Measurements from ENCODE around the gene MCC. TPM values are rescaled to one million over a fixed set of nuclear protein-coding genes. Genes with fewer than 3 reads are reported as not detected.

The MCC gene
- total and polyA plus RNA-seq, 4 donors: 1.6 to 38.6 (median 11.2) TPM

- WGBS, 2 donors: 80 to 90% methylated on average over 9 of the region's 9 CpGs
- no peak overlapping the region for H3K27ac ChIP-seq (ENCODE audit: low read depth in 1 of 2, low read length in 1 of 2)
- peaks cover 3 to 14% (median 8%) of the 10 kb centered on the region in 4 donors for H3K36me3 ChIP-seq (ENCODE audit: control insufficient read depth in 4 of 4, insufficient read depth in 4 of 4, low read length in 4 of 4)
- H3K4me3 ChIP-seq: no peak overlapping the region
- ATAC-seq (ENCODE audit: insufficient read depth, low FRiP score): no peak
- peaks cover 0 to 2% (median 0%) of the 10 kb centered on the region in 4 donors for H3K9me3 ChIP-seq (ENCODE audit: control insufficient read depth in 4 of 4, insufficient read depth in 3 of 4, low read length in 3 of 4)
- no peaks in the 10 kb centered on the region for H3K27me3 ChIP-seq (ENCODE audit: control insufficient read depth in 3 of 3, insufficient read depth in 3 of 3, low read length in 2 of 3)
- TF ChIP-seq, protein P1, sequence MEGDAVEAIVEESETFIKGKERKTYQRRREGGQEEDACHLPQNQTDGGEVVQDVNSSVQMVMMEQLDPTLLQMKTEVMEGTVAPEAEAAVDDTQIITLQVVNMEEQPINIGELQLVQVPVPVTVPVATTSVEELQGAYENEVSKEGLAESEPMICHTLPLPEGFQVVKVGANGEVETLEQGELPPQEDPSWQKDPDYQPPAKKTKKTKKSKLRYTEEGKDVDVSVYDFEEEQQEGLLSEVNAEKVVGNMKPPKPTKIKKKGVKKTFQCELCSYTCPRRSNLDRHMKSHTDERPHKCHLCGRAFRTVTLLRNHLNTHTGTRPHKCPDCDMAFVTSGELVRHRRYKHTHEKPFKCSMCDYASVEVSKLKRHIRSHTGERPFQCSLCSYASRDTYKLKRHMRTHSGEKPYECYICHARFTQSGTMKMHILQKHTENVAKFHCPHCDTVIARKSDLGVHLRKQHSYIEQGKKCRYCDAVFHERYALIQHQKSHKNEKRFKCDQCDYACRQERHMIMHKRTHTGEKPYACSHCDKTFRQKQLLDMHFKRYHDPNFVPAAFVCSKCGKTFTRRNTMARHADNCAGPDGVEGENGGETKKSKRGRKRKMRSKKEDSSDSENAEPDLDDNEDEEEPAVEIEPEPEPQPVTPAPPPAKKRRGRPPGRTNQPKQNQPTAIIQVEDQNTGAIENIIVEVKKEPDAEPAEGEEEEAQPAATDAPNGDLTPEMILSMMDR (IDR thresholded peaks at IDR 0.05; ENCODE audit: control extremely low read depth, extremely low read depth): no peak
- DNase-seq: no peak
- H3K4me1 ChIP-seq (ENCODE audit: control insufficient read depth in 5 of 5, insufficient read depth in 5 of 5, low read length in 5 of 5): peaks cover 0 to 5% (median 0%) of the 10 kb centered on the region in 5 donors
- no peak overlapping the region for H3K9ac ChIP-seq (ENCODE audit: insufficient read depth in 1 of 2, low read length in 2 of 2)
Observed at GRCh38 chr5:113038714-113039113, 449.5 kb downstream of the MCC start.

- DNase-seq: no peak
- Histone ChIP-seq H3K27ac (ENCODE audit: low read depth in 1 of 2, low read length in 1 of 2) (no peak overlapping the region), H3K36me3 (ENCODE audit: control insufficient read depth in 4 of 4, insufficient read depth in 4 of 4, low read length in 4 of 4) (peaks cover 3 to 14% (median 8%) of the 10 kb centered on the region in 4 donors), H3K4me3 (no peak overlapping the region), H3K9me3 (ENCODE audit: control insufficient read depth in 4 of 4, insufficient read depth in 3 of 4, low read length in 3 of 4) (peaks cover 0 to 2% (median 0%) of the 10 kb centered on the region in 4 donors), H3K27me3 (ENCODE audit: control insufficient read depth in 3 of 3, insufficient read depth in 3 of 3, low read length in 2 of 3) (no peaks in the 10 kb centered on the region), H3K9ac (ENCODE audit: insufficient read depth in 1 of 2, low read length in 2 of 2) (no peak overlapping the region), H3K4me1 (ENCODE audit: control insufficient read depth in 5 of 5, insufficient read depth in 5 of 5, low read length in 5 of 5) (peaks cover 0 to 5% (median 0%) of the 10 kb centered on the region in 5 donors)
- ATAC-seq (ENCODE audit: insufficient read depth, low FRiP score): no peak
- TF ChIP-seq, protein P1 (IDR thresholded peaks at IDR 0.05; ENCODE audit: control extremely low read depth, extremely low read depth): no peak
- WGBS, 2 donors: 95 to 100% methylated on average over 1 of the region's 1 CpG
Observed at GRCh38 chr5:113038136-113038535, 450.1 kb downstream of the MCC start.

GRCh38 chr5:113036826-113037225 lies 451.4 kb downstream of the MCC start:
- no peak for ATAC-seq (ENCODE audit: insufficient read depth, low FRiP score)
- WGBS, 2 donors: 95 to 96% methylated on average over 1 of the region's 1 CpG
- TF ChIP-seq, protein P1 (IDR thresholded peaks at IDR 0.05; ENCODE audit: control extremely low read depth, extremely low read depth): no peak

DNA sequence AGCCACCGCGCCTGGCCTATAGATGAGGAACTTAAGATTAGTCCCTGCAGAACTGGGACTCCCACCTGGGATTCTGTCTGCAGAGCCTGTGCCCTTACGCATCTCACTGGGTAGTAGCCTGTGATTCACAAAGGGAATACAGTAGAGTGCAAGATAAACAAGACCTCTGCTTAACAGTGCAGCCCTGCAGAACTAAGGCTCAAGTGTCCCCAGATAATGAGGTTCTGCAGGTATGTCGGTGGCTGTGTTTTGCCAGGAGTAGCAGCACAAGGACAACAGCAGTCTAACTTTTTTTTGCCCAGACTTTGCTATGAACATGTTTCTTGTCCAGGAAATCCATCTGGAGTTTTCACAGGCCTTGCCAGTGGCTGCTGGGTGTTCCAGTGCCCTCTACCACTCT lies 451.9 kb downstream of the MCC start:
- Histone ChIP-seq H3K9ac (ENCODE audit: insufficient read depth in 1 of 2, low read length in 2 of 2) (no peak overlapping the region), H3K27me3 (ENCODE audit: control insufficient read depth in 3 of 3, insufficient read depth in 3 of 3, low read length in 2 of 3) (no peaks in the 10 kb centered on the region), H3K9me3 (ENCODE audit: control insufficient read depth in 4 of 4, insufficient read depth in 3 of 4, low read length in 3 of 4) (peaks cover 0 to 2% (median 0%) of the 10 kb centered on the region in 4 donors), H3K36me3 (ENCODE audit: control insufficient read depth in 4 of 4, insufficient read depth in 4 of 4, low read length in 4 of 4) (peaks cover 3 to 11% (median 8%) of the 10 kb centered on the region in 4 donors), H3K4me3 (no peak overlapping the region), H3K4me1 (ENCODE audit: control insufficient read depth in 5 of 5, insufficient read depth in 5 of 5, low read length in 5 of 5) (peaks cover 0 to 9% (median 0%) of the 10 kb centered on the region in 5 donors), H3K27ac (ENCODE audit: low read depth in 1 of 2, low read length in 1 of 2) (no peak overlapping the region)
- DNase-seq: no peak
- TF ChIP-seq, protein P1 (IDR thresholded peaks at IDR 0.05; ENCODE audit: control extremely low read depth, extremely low read depth): no peak
- ATAC-seq (ENCODE audit: insufficient read depth, low FRiP score): no peak
- 92 to 93% methylated on average over 4 of the region's 4 CpGs for WGBS, 2 donors

More at GRCh38 chr5:113036826-113037225, 451.4 kb downstream of the MCC start:
- Histone ChIP-seq H3K4me3 (no peak overlapping the region), H3K36me3 (ENCODE audit: control insufficient read depth in 4 of 4, insufficient read depth in 4 of 4, low read length in 4 of 4) (peaks cover 3 to 14% (median 8%) of the 10 kb centered on the region in 4 donors), H3K9ac (ENCODE audit: insufficient read depth in 1 of 2, low read length in 2 of 2) (no peak overlapping the region), H3K4me1 (ENCODE audit: control insufficient read depth in 5 of 5, insufficient read depth in 5 of 5, low read length in 5 of 5) (peaks cover 0 to 5% (median 0%) of the 10 kb centered on the region in 5 donors), H3K9me3 (ENCODE audit: control insufficient read depth in 4 of 4, insufficient read depth in 3 of 4, low read length in 3 of 4) (peaks cover 0 to 2% (median 0%) of the 10 kb centered on the region in 4 donors), H3K27ac (ENCODE audit: low read depth in 1 of 2, low read length in 1 of 2) (no peak overlapping the region), H3K27me3 (ENCODE audit: control insufficient read depth in 3 of 3, insufficient read depth in 3 of 3, low read length in 2 of 3) (no peaks in the 10 kb centered on the region)
- no peak for DNase-seq
